ENCODE measurements around the gene BOD1L2. TPM values are rescaled to one million over a fixed set of nuclear protein-coding genes. Genes with fewer than 3 reads are reported as not detected.

BOD1L2 gene
- total RNA-seq, 1 donor from 2014 or later = not detected

GRCh38 chr18:57167617-57168308 lies 20.9 kb downstream of the BOD1L2 start:
- Mint-ChIP-seq H3K27ac (ENCODE audit: unreplicated experiment) (peak overlapping the region; percentile 4), H3K9me3 (ENCODE audit: unreplicated experiment) (no peaks in the 10 kb centered on the region), H3K4me1 (ENCODE audit: unreplicated experiment) (peaks cover 21% of the 10 kb centered on the region), H3K36me3 (ENCODE audit: low read depth, unreplicated experiment) (no peaks in the 10 kb centered on the region), H3K4me3 (ENCODE audit: unreplicated experiment) (no peak overlapping the region), H3K27me3 (ENCODE audit: unreplicated experiment) (peaks cover 1% of the 10 kb centered on the region)
- DNase-seq (ENCODE audit: low spot score) = no peak
- no peak for TF ChIP-seq CTCF (IDR thresholded peaks at IDR 0.05; ENCODE audit: unreplicated experiment)

DNA sequence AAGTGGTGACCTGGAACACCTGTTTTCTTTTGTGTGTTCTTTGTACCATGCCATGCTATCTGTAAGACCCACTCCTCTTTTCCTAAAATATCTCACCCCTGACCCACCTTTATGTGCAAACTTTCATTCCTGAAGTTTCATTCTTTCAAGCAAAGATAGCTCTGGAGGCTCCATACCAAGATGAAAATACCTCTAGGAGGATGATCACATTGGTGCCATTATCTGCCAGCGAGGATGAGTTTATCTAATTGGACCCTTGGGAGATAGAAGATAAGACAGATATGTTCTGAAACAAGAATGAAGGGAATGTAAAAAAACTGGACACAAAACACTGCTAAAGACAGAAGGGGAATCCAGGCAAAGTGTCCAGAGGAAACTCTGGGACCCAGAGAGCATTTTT lies 24.1 kb downstream of the BOD1L2 start:
- H3K4me1 Mint-ChIP-seq (ENCODE audit: unreplicated experiment) = peaks cover 16% of the 10 kb centered on the region
- TF ChIP-seq CTCF (IDR thresholded peaks at IDR 0.05; ENCODE audit: unreplicated experiment) = no peak
- no peak for DNase-seq (ENCODE audit: low spot score)
- H3K9me3 Mint-ChIP-seq (ENCODE audit: unreplicated experiment) = no peaks in the 10 kb centered on the region
- no peaks in the 10 kb centered on the region for H3K36me3 Mint-ChIP-seq (ENCODE audit: low read depth, unreplicated experiment)
- H3K27me3 Mint-ChIP-seq (ENCODE audit: unreplicated experiment) = peaks cover 1% of the 10 kb centered on the region
- H3K27ac Mint-ChIP-seq (ENCODE audit: unreplicated experiment) = no peak overlapping the region
- H3K4me3 Mint-ChIP-seq (ENCODE audit: unreplicated experiment) = no peak overlapping the region

- H3K9me3 Mint-ChIP-seq (ENCODE audit: unreplicated experiment) = no peaks in the 10 kb centered on the region
- no peak overlapping the region for H3K27ac Mint-ChIP-seq (ENCODE audit: unreplicated experiment)
- no peak for TF ChIP-seq CTCF (IDR thresholded peaks at IDR 0.05; ENCODE audit: unreplicated experiment)
- no peaks in the 10 kb centered on the region for H3K4me1 Mint-ChIP-seq (ENCODE audit: unreplicated experiment)
- DNase-seq (ENCODE audit: low spot score) = no peak
- no peak overlapping the region for H3K4me3 Mint-ChIP-seq (ENCODE audit: unreplicated experiment)
- no peaks in the 10 kb centered on the region for H3K36me3 Mint-ChIP-seq (ENCODE audit: low read depth, unreplicated experiment)
- peaks cover 2% of the 10 kb centered on the region for H3K27me3 Mint-ChIP-seq (ENCODE audit: unreplicated experiment)
These were observed 28.6 kb downstream of the BOD1L2 start for GRCh38 chr18:57175532-57175931.

DNA sequence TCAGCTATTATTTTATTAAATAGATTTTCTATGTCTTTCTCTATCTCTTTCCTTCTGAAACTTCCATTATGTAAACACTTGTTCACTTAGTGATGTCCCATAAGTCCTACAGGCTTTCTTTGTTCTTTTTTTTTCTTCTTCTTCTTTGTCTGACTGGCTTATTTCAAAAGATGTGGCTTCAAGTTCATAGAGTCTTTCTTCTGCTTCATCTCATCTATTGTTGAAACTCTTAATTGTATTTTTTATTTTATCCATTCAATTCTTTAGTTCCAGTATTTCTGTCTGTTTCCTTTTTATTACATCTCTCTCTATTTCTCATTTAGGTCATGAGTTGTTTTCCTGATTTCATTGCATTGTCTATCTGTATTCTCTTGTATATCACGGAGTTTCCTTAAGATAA lies 38.5 kb downstream of the BOD1L2 start:
- no peaks in the 10 kb centered on the region for H3K9me3 Mint-ChIP-seq (ENCODE audit: unreplicated experiment)
- peaks cover 8% of the 10 kb centered on the region for H3K4me1 Mint-ChIP-seq (ENCODE audit: unreplicated experiment)
- no peak for TF ChIP-seq CTCF (IDR thresholded peaks at IDR 0.05; ENCODE audit: unreplicated experiment)
- DNase-seq (ENCODE audit: low spot score) = no peak
- H3K27ac Mint-ChIP-seq (ENCODE audit: unreplicated experiment) = no peak overlapping the region
- H3K27me3 Mint-ChIP-seq (ENCODE audit: unreplicated experiment) = no peaks in the 10 kb centered on the region
- H3K4me3 Mint-ChIP-seq (ENCODE audit: unreplicated experiment) = no peak overlapping the region
- H3K36me3 Mint-ChIP-seq (ENCODE audit: low read depth, unreplicated experiment) = no peaks in the 10 kb centered on the region

GRCh38 chr18:57188851-57189557 lies 42.1 kb downstream of the BOD1L2 start:
- TF ChIP-seq CTCF (IDR thresholded peaks at IDR 0.05; ENCODE audit: unreplicated experiment) = no peak
- Mint-ChIP-seq H3K4me3 (ENCODE audit: unreplicated experiment) (no peak overlapping the region), H3K27me3 (ENCODE audit: unreplicated experiment) (no peaks in the 10 kb centered on the region), H3K36me3 (ENCODE audit: low read depth, unreplicated experiment) (no peaks in the 10 kb centered on the region), H3K9me3 (ENCODE audit: unreplicated experiment) (no peaks in the 10 kb centered on the region), H3K4me1 (ENCODE audit: unreplicated experiment) (peaks cover 8% of the 10 kb centered on the region), H3K27ac (ENCODE audit: unreplicated experiment) (no peak overlapping the region)
- no peak for DNase-seq (ENCODE audit: low spot score)

Measured in endothelial cell (in vitro differentiated cells).